Measurements from ENCODE around the gene DPP9. TPM values are rescaled to one million over a fixed set of nuclear protein-coding genes. Genes with fewer than 3 reads are reported as not detected.

The DPP9 gene
- polyA plus RNA-seq, 3 donors: 12.6 to 23.8 (median 13.9) TPM

DNA sequence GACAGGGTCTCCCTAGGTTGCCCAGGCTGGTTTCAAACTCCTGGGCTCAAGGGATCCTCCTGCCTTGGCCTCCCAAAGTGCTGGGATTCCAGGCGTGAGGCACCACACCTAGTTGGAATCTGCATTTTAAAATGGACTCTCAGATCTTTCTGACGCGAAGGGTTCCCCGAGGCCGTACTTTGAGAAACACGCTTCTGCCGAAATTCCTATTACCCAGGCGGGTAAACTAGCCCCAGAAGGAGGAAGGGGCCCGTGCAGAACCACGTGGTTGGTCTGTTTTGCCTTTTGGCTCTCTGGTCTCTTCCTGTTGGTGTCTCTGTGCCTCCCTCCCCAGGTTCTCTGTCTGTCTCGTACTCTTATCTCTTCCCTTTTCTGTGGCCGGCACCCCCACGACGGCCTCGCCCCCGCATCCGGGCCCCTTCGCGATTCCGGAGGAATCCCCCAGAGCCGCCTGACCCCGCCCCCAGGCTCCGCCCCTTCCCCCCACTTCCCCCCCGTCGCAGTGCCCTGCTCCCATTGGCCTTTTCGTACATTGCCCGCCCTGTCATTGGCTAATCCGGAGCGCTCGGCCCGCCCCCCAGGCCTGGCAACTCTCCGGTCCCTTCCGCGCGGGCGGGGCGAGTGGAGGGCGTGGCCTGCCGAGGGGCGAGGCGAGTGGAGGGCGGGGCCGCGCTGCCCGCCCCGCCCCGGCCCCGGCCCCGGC lies 84.7 kb downstream of the DPP9 start, which contains the start of gene TNFAIP8L1:
TSS of gene TNFAIP8L1 (plus strand) at position 689 of the 703 bp plus-strand sequence. CDS start 12,354 bp downstream, outside the sequence.
- peaks cover 56 to 65% of the 10 kb centered on the region in 2 donors for H3K4me1 ChIP-seq (ENCODE audit: control insufficient read depth in 1 of 2, insufficient read depth in 2 of 2, low read length in 2 of 2)
- DNase-seq: peak; percentile 96 to 98 (median 96)
- H3K36me3 ChIP-seq (replicated peaks in 1 of 2; ENCODE audit: control insufficient read depth in 1 of 2, insufficient read depth in 2 of 2, low read length in 2 of 2): no peaks in the 10 kb centered on the region
- no peaks in the 10 kb centered on the region for H3K9me3 Mint-ChIP-seq
- peak within 1 kb of the TSS; percentile 88 to 93 for H3K27ac ChIP-seq (ENCODE audit: low read depth in 1 of 2, low read length in 2 of 2)
- peak within 1 kb of the TSS; percentile 96 to 98 (median 96) for H3K27ac Mint-ChIP-seq
- H3K27me3 ChIP-seq (ENCODE audit: control insufficient read depth in 2 of 2, insufficient read depth in 2 of 2, low read length in 2 of 2): no peaks in the 10 kb centered on the region
- WGBS (ENCODE audit: insufficient coverage): 1% methylated on average over 32 of the region's 49 CpGs
- H3K4me1 Mint-ChIP-seq: peaks cover 53% of the 10 kb centered on the region
- TF ChIP-seq, protein P1, sequence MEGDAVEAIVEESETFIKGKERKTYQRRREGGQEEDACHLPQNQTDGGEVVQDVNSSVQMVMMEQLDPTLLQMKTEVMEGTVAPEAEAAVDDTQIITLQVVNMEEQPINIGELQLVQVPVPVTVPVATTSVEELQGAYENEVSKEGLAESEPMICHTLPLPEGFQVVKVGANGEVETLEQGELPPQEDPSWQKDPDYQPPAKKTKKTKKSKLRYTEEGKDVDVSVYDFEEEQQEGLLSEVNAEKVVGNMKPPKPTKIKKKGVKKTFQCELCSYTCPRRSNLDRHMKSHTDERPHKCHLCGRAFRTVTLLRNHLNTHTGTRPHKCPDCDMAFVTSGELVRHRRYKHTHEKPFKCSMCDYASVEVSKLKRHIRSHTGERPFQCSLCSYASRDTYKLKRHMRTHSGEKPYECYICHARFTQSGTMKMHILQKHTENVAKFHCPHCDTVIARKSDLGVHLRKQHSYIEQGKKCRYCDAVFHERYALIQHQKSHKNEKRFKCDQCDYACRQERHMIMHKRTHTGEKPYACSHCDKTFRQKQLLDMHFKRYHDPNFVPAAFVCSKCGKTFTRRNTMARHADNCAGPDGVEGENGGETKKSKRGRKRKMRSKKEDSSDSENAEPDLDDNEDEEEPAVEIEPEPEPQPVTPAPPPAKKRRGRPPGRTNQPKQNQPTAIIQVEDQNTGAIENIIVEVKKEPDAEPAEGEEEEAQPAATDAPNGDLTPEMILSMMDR (IDR thresholded peaks at IDR 0.05): no peak
- peaks cover 23% of the 10 kb centered on the region for H3K79me2 ChIP-seq (ENCODE audit: insufficient read depth, low read length)
- intact Hi-C loops (cut with micrococcal nuclease): loop anchor here (1.0 to 5.0 kb wide), 3 partner anchors 97 to 168 kb away; partner anchors contain the start of gene LRG1 (in 2 of the 2)
- peaks cover 0 to 3% of the 10 kb centered on the region in 2 donors for H3K36me3 Mint-ChIP-seq
- peak within 1 kb of the TSS; percentile 84 for H3K9ac ChIP-seq (ENCODE audit: insufficient read depth, low read length, poor library complexity, severe bottlenecking)
- peaks cover 0 to 6% (median 5%) of the 10 kb centered on the region in 3 donors for H3K27me3 Mint-ChIP-seq (ENCODE audit: low read depth in 3 of 3)
- peak within 1 kb of the TSS; percentile 94 to 99 (median 96) for H3K4me3 ChIP-seq (replicated peaks in 1 of 3; ENCODE audit: low read depth in 2 of 3, low read length in 3 of 3)
- H3K4me3 Mint-ChIP-seq: peak within 1 kb of the TSS; percentile 98 to 99
- H2AFZ ChIP-seq (ENCODE audit: insufficient read depth, low read depth, low read length, poor library complexity, severe bottlenecking): peak within 1 kb of the TSS; percentile 94
- peak within 1 kb of the TSS; percentile 99 for H3K4me2 ChIP-seq (replicated peaks; ENCODE audit: extremely low read depth, low read length, poor library complexity, severe bottlenecking)
- no peaks in the 10 kb centered on the region for H3K9me3 ChIP-seq (replicated peaks in 1 of 2; ENCODE audit: control insufficient read depth in 1 of 2, insufficient read depth in 1 of 2, low read length in 2 of 2)
- peaks cover 9% of the 10 kb centered on the region for H4K20me1 ChIP-seq (ENCODE audit: insufficient read depth, low read length)

DNA sequence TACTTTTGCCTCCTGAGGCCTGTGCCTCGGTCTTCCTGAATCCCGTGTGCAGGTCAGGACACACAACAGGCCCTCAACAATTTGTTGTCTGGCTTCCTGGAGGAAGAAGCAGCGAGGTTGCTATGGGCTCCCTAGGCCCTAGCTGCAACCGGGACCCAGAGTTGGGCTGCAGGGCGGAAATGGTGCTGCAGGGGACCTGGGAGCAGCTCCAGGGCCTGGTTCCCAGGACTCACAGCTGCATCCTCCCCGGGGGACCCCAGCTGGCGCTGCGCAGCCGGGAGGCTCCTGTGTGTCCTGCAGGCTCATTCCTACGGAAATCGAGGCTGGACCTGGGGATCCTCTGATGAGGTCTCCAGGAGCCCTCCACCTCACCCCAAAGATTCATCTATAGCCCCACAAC lies 85.3 kb downstream of the DPP9 start:
- peak overlapping the region; percentile 6 for H2AFZ ChIP-seq (ENCODE audit: insufficient read depth, low read depth, low read length, poor library complexity, severe bottlenecking)
- Mint-ChIP-seq H3K27me3 (ENCODE audit: low read depth in 3 of 3) (peaks cover 0 to 9% (median 5%) of the 10 kb centered on the region in 3 donors), H3K4me1 (peaks cover 60% of the 10 kb centered on the region), H3K4me3 (no peak overlapping the region), H3K36me3 (peaks cover 0 to 3% of the 10 kb centered on the region in 2 donors), H3K9me3 (no peaks in the 10 kb centered on the region), H3K27ac (peak overlapping the region; percentile 42 to 98 (median 96))
- no peaks in the 10 kb centered on the region for H3K9me3 ChIP-seq (replicated peaks in 1 of 2; ENCODE audit: control insufficient read depth in 1 of 2, insufficient read depth in 1 of 2, low read length in 2 of 2)
- intact Hi-C loops (cut with micrococcal nuclease): loop anchor here (5.0 kb wide), 2 partner anchors 96 to 111 kb away; partner anchors contain the start of gene LRG1 (in 2 of the 2)
- peak overlapping the region; percentile 69 for H3K9ac ChIP-seq (ENCODE audit: insufficient read depth, low read length, poor library complexity, severe bottlenecking)
- H3K4me2 ChIP-seq (replicated peaks; ENCODE audit: extremely low read depth, low read length, poor library complexity, severe bottlenecking): peak overlapping the region; percentile 99
- H4K20me1 ChIP-seq (ENCODE audit: insufficient read depth, low read length): peaks cover 8% of the 10 kb centered on the region
- H3K36me3 ChIP-seq (replicated peaks in 1 of 2; ENCODE audit: control insufficient read depth in 1 of 2, insufficient read depth in 2 of 2, low read length in 2 of 2): no peaks in the 10 kb centered on the region
- DNase-seq: no peak
- no peaks in the 10 kb centered on the region for H3K27me3 ChIP-seq (ENCODE audit: control insufficient read depth in 2 of 2, insufficient read depth in 2 of 2, low read length in 2 of 2)
- WGBS (ENCODE audit: insufficient coverage): 45% methylated on average over 11 of the region's 11 CpGs
- H3K79me2 ChIP-seq (ENCODE audit: insufficient read depth, low read length): peaks cover 23% of the 10 kb centered on the region
- TF ChIP-seq, protein P1 (IDR thresholded peaks at IDR 0.05): no peak
- peak overlapping the region; percentile 88 to 93 for H3K27ac ChIP-seq (ENCODE audit: low read depth in 1 of 2, low read length in 2 of 2)
- H3K4me3 ChIP-seq (replicated peaks in 1 of 3; ENCODE audit: low read depth in 2 of 3, low read length in 3 of 3): peak overlapping the region in 2 of 3 experiments; percentile 47 to 69
- peaks cover 63 to 71% of the 10 kb centered on the region in 2 donors for H3K4me1 ChIP-seq (ENCODE audit: control insufficient read depth in 1 of 2, insufficient read depth in 2 of 2, low read length in 2 of 2)

Measured in CD14-positive monocyte (primary cell).